ENCODE measurements around the gene PNCK. TPM values are rescaled to one million over a fixed set of nuclear protein-coding genes. Genes with fewer than 3 reads are reported as not detected.

Gene PNCK
- total RNA-seq, 1 experiment from 2014 or later = 26.8 TPM

GRCh38 chrX:153633048-153633447 is 40.6 kb downstream of the PNCK start:
- Histone ChIP-seq H3K4ac (ENCODE audit: low read depth, low read length) (no peak overlapping the region), H3K9me3 (ENCODE audit: control insufficient read depth, low read depth, low read length) (peaks cover 20% of the 10 kb centered on the region), H3K23me2 (ENCODE audit: insufficient read length, low read depth, low read length, poor library complexity, severe bottlenecking) (no peaks in the 10 kb centered on the region), H2AFZ (ENCODE audit: low read length) (no peak overlapping the region), H4K8ac (replicated peaks; ENCODE audit: insufficient read length, low read depth, low read length) (no peak overlapping the region), H2BK12ac (ENCODE audit: insufficient read length, low read depth, low read length) (no peak overlapping the region), H4K91ac (ENCODE audit: insufficient read length, low read depth, low read length) (no peak overlapping the region), H3K79me1 (ENCODE audit: insufficient read depth, low read depth, low read length, poor library complexity, severe bottlenecking) (no peaks in the 10 kb centered on the region), H2BK5ac (ENCODE audit: insufficient read length, low read length) (no peak overlapping the region), H2AK5ac (ENCODE audit: insufficient read length, low read length) (no peak overlapping the region), H2BK120ac (ENCODE audit: low read depth, low read length, poor library complexity, severe bottlenecking) (no peak overlapping the region), H2BK15ac (ENCODE audit: low read depth, low read length) (no peak overlapping the region), H4K20me1 (ENCODE audit: control insufficient read depth, insufficient read depth, insufficient read length) (peaks cover 2% of the 10 kb centered on the region), H3K79me2 (ENCODE audit: insufficient read depth, low read length) (no peaks in the 10 kb centered on the region), H3K9ac (ENCODE audit: extremely low read depth, insufficient read length, low read length) (no peak overlapping the region), H3K4me1 (ENCODE audit: insufficient read depth, low read length) (no peaks in the 10 kb centered on the region), H3K4me2 (ENCODE audit: insufficient read depth, insufficient read length, low read length) (no peak overlapping the region), H3T11ph (ENCODE audit: low read length) (no peak overlapping the region), H3K56ac (ENCODE audit: insufficient read length, low read depth, low read length) (no peak overlapping the region), H4K5ac (ENCODE audit: insufficient read length, low read depth, low read length) (no peak overlapping the region), H3K18ac (ENCODE audit: insufficient read length, low read depth, low read length) (no peak overlapping the region), H2BK20ac (ENCODE audit: low read depth, low read length, poor library complexity, severe bottlenecking) (no peak overlapping the region), H3K27me3 (ENCODE audit: insufficient read depth, low read length) (no peaks in the 10 kb centered on the region), H3K14ac (ENCODE audit: insufficient read depth, low read length) (no peak overlapping the region), H3K23ac (ENCODE audit: insufficient read length, low read depth, low read length) (no peak overlapping the region), H3K27ac (ENCODE audit: insufficient read length, low read depth, low read length) (no peak overlapping the region)
- Mint-ChIP-seq H3K4me3 (no peak overlapping the region), H3K27me3 (ENCODE audit: low read depth) (peaks cover 23% of the 10 kb centered on the region), H3K27ac (no peak overlapping the region; a peak in 1 of 7 replicates), H3K9me3 (peaks cover 66 to 87% of the 10 kb centered on the region in 2 experiments), H3K36me3 (ENCODE audit: insufficient read depth in 1 of 3, low read depth in 3 of 3) (peaks cover 0 to 11% (median 0%) of the 10 kb centered on the region in 3 experiments; a peak in 3 of 7 replicates), H3K4me1 (no peaks in the 10 kb centered on the region)
- WGBS (ENCODE audit: extremely low coverage, insufficient read length, low lambda C conversion rate) = no CpG with 5 or more reads among the region's 14 CpGs
- no peak for DNase-seq
- no peak for TF ChIP-seq CTCF (conservative IDR thresholded peaks at IDR 0.05)
